GM18526 (cell line): ENCODE data around the gene TLR8.

Experiments used
- POLR2A ChIP-seq: IDR thresholded peaks from 3 replicates; pipeline ENCODE4 v1.6.1; 2011; ENCODE audit not compliant: insufficient read length; ENCODE audit errors: extremely low read depth

TLR8 gene

GRCh38 chrX:12906046-12906761 is at the start of gene TLR8:
TLR8 (plus strand) TSS chrX:12906620; CDS start chrX:12906707, 87 bp downstream.
- TF ChIP-seq POLR2A = no peak

- TF ChIP-seq POLR2A = no peak
These were observed 41.1 kb upstream of the TLR8 start for GRCh38 chrX:12865359-12865758.

- TF ChIP-seq POLR2A = peak; percentile 37
These were observed 39.7 kb upstream of the TLR8 start, which contains the start of gene TLR7 for GRCh38 chrX:12866451-12867377. TLR7 (plus strand) TSS chrX:12867072; CDS start chrX:12867579, 507 bp downstream.

- TF ChIP-seq POLR2A = no peak
These were observed 38.7 kb upstream of the TLR8 start for GRCh38 chrX:12867685-12868084.

- TF ChIP-seq POLR2A = peak; percentile 15
These were observed 37.7 kb upstream of the TLR8 start for GRCh38 chrX:12868747-12869146.

GRCh38 chrX:12871257-12871656 is 35.2 kb upstream of the TLR8 start:
- no peak for TF ChIP-seq POLR2A

GRCh38 chrX:12872741-12873140 is 33.7 kb upstream of the TLR8 start:
- no peak for TF ChIP-seq POLR2A

- TF ChIP-seq POLR2A = no peak
These were observed 31.8 kb upstream of the TLR8 start for GRCh38 chrX:12874581-12874980.

GRCh38 chrX:12877386-12877785 is 29.0 kb upstream of the TLR8 start:
- no peak for TF ChIP-seq POLR2A

- TF ChIP-seq POLR2A = no peak
These were observed 27.9 kb upstream of the TLR8 start for GRCh38 chrX:12878536-12878935.

GRCh38 chrX:12881914-12882313 is 24.5 kb upstream of the TLR8 start:
- TF ChIP-seq POLR2A = no peak

GRCh38 chrX:12885508-12885907 is 20.9 kb upstream of the TLR8 start:
- TF ChIP-seq POLR2A = no peak

GRCh38 chrX:12886545-12886944 is 19.9 kb upstream of the TLR8 start:
- TF ChIP-seq POLR2A = no peak

GRCh38 chrX:12887141-12887540 is 19.3 kb upstream of the TLR8 start:
- no peak for TF ChIP-seq POLR2A

GRCh38 chrX:12887767-12888166 is 18.7 kb upstream of the TLR8 start:
- no peak for TF ChIP-seq POLR2A

- no peak for TF ChIP-seq POLR2A
These were observed 16.0 kb upstream of the TLR8 start for GRCh38 chrX:12890467-12890866.
